ENCODE results near the gene PTCRA.

DNA sequence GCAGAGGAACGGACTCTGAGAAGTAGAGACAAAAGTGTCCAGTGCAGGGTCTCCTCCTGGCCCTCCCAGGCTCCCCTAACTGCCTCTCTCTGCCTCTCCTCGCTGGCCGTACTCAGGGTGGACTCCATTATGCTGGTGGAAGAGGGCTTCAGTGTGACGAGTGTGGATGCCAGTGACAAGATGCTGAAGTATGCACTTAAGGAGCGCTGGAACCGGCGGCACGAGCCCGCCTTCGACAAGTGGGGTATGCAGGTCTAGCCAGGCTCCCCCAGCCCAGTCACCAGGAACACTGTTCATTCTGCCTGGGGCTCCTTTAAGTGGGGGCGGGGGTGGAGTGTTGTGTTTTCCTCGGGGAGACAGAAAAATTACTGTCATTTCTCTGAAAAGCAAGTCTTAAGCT, 46.2 kb downstream of the PTCRA start:
- TF ChIP-seq, protein P1, sequence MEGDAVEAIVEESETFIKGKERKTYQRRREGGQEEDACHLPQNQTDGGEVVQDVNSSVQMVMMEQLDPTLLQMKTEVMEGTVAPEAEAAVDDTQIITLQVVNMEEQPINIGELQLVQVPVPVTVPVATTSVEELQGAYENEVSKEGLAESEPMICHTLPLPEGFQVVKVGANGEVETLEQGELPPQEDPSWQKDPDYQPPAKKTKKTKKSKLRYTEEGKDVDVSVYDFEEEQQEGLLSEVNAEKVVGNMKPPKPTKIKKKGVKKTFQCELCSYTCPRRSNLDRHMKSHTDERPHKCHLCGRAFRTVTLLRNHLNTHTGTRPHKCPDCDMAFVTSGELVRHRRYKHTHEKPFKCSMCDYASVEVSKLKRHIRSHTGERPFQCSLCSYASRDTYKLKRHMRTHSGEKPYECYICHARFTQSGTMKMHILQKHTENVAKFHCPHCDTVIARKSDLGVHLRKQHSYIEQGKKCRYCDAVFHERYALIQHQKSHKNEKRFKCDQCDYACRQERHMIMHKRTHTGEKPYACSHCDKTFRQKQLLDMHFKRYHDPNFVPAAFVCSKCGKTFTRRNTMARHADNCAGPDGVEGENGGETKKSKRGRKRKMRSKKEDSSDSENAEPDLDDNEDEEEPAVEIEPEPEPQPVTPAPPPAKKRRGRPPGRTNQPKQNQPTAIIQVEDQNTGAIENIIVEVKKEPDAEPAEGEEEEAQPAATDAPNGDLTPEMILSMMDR (IDR thresholded peaks at IDR 0.05): no peak
- TF ChIP-seq POLR2AphosphoS5 (IDR thresholded peaks at IDR 0.05; ENCODE audit: low read depth, low read length) (no peak), SIN3A (IDR thresholded peaks at IDR 0.05; ENCODE audit: borderline replicate concordance, insufficient read depth, low read depth, low read length) (no peak), TCF7L2 (IDR thresholded peaks at IDR 0.05; ENCODE audit: low read depth, low read length) (no peak)
- TF ChIP-seq, protein P2, sequence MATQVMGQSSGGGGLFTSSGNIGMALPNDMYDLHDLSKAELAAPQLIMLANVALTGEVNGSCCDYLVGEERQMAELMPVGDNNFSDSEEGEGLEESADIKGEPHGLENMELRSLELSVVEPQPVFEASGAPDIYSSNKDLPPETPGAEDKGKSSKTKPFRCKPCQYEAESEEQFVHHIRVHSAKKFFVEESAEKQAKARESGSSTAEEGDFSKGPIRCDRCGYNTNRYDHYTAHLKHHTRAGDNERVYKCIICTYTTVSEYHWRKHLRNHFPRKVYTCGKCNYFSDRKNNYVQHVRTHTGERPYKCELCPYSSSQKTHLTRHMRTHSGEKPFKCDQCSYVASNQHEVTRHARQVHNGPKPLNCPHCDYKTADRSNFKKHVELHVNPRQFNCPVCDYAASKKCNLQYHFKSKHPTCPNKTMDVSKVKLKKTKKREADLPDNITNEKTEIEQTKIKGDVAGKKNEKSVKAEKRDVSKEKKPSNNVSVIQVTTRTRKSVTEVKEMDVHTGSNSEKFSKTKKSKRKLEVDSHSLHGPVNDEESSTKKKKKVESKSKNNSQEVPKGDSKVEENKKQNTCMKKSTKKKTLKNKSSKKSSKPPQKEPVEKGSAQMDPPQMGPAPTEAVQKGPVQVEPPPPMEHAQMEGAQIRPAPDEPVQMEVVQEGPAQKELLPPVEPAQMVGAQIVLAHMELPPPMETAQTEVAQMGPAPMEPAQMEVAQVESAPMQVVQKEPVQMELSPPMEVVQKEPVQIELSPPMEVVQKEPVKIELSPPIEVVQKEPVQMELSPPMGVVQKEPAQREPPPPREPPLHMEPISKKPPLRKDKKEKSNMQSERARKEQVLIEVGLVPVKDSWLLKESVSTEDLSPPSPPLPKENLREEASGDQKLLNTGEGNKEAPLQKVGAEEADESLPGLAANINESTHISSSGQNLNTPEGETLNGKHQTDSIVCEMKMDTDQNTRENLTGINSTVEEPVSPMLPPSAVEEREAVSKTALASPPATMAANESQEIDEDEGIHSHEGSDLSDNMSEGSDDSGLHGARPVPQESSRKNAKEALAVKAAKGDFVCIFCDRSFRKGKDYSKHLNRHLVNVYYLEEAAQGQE (IDR thresholded peaks at IDR 0.05; ENCODE audit: insufficient read depth in 1 of 2, low read depth in 2 of 2, low read length in 1 of 2): no peak
